Fibroblast of skin of back (primary cell): ENCODE measurements around the gene SCUBE2.
"Not testable (repeated sequence)": the region's sequence is repeated elsewhere in the genome, so short reads cannot be mapped to it uniquely, and the experiment has no call there.

Experiments used
- DNase-seq: peaks from one replicate; pipeline ENCODE4 v3.0.0-alpha.2; 2013

SCUBE2 gene

GRCh38 chr11:9004183-9004926 lies 87.0 kb downstream of the SCUBE2 start:
- no peak for DNase-seq

GRCh38 chr11:9003573-9004182 lies 87.7 kb downstream of the SCUBE2 start, which contains the start of gene NRIP3:
TSS of gene NRIP3 (minus strand) at chr11:9004001. CDS start at chr11:9003935, 66 bp downstream.
- DNase-seq = peak; percentile 71

- DNase-seq = no peak
Observed at GRCh38 chr11:9002920-9003572, 88.4 kb downstream of the SCUBE2 start.

- DNase-seq = peak; percentile 93
Observed at GRCh38 chr11:9001736-9002135, 89.7 kb downstream of the SCUBE2 start.

GRCh38 chr11:8998017-8998416 lies 93.4 kb downstream of the SCUBE2 start:
- DNase-seq = no peak

GRCh38 chr11:8997451-8997850 lies 93.9 kb downstream of the SCUBE2 start:
- no peak for DNase-seq

- peak; percentile 65 for DNase-seq
Observed at GRCh38 chr11:8989453-8989852, 101.9 kb downstream of the SCUBE2 start.

- DNase-seq = peak; percentile 60
Observed at GRCh38 chr11:8988329-8989234, 102.8 kb downstream of the SCUBE2 start.

- no peak for DNase-seq
Observed at GRCh38 chr11:8987446-8987845, 104.0 kb downstream of the SCUBE2 start.

- DNase-seq = not testable (repeated sequence)
Observed at GRCh38 chr11:8986772-8987171, 104.6 kb downstream of the SCUBE2 start.

- DNase-seq = no peak
Observed at GRCh38 chr11:8985462-8985861, 105.9 kb downstream of the SCUBE2 start.

- no peak for DNase-seq
Observed at GRCh38 chr11:8983552-8983951, 107.8 kb downstream of the SCUBE2 start.

- no peak for DNase-seq
Observed at GRCh38 chr11:8980485-8980884, 110.9 kb downstream of the SCUBE2 start.

- DNase-seq = not testable (repeated sequence)
Observed at GRCh38 chr11:8979365-8979764, 112.0 kb downstream of the SCUBE2 start.

GRCh38 chr11:8973121-8973520 lies 118.3 kb downstream of the SCUBE2 start:
- peak; percentile 35 for DNase-seq

- DNase-seq = no peak
Observed at GRCh38 chr11:8971924-8972316, 119.5 kb downstream of the SCUBE2 start.

GRCh38 chr11:8971196-8971923 lies 120.0 kb downstream of the SCUBE2 start:
- no peak for DNase-seq
